NCI-H524 treated with DMSO at 0.1 percent for 48 hours (cell line): ENCODE results near the gene ARHGEF28.

Source experiments
- DNase-seq: peaks from one replicate; lab custom pipeline; 2025; lab: John Stamatoyannopoulos, UW

The ARHGEF28 gene

DNA sequence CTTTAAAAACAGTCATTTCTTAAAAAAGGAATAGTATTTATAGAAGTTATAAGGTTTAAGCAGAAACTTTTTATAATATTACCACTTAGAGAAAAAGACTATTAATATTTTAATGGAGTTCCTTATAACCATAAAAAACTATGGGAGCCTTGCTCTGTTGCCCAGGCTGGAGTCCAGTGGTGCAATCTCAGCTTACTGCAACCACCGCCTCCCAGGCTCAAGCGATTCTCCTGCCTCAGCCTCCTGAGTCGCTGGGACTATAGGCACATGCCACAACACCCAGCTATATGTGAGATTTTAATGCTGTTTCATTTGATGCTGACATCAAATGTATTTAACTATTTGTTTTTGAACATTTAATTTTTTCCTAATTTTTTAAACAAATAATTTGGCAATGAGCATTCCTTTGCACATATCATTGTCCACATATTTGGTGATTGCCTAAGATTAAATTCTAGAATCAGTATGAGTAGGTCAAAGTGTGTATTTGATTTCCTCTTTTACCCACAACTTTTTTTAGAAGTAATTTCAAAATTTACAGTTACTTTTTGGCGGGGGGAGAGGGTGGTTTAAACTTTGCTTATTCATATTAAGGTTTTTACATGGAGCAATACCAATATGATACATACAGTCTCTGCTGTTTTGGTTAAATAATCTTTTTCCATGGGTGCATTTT, 235.5 kb downstream of the ARHGEF28 start:
- DNase-seq = no peak

DNA sequence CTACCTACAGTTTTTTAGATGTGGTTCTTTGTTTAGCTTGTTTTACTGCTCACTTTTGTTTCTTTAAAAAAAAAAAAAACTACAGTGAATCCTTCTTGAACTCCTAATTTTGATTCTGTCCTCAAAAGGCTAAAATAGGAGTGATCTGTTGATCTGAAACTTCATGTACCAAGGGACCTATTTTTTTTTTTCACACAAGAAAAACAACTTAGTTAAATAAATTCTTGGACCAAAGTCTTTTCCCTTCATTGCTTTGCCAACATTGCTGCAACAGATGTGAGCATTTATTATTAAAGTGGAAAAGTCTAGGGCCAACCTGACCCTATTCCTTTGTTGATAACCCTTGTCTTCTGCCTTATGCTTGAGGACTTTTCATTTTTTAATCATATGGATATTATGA, 236.8 kb downstream of the ARHGEF28 start:
- DNase-seq = no peak

- no peak for DNase-seq
These were observed 237.9 kb downstream of the ARHGEF28 start for GRCh38 chr5:73863876-73864275.

DNA sequence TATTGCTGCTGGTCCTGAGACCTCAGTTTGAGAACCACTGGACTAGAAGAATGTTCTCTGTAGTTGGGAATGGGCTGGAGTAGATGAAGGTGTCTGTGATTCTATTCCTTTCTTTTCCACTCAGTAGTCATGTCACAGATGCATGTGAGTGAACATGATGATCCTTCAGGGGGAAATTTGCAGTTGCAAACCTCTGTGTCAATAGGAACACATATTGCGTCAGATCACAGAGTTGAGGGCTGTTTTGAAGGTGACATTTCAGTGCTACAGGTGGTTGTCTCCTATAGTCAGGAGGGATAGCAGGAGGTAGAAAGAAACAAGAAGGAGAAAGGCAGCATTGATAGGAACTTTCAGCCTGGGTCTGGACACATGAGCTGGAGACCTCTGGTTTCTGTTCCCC, 239.3 kb downstream of the ARHGEF28 start:
- no peak for DNase-seq

GRCh38 chr5:73867345-73868335, 241.6 kb downstream of the ARHGEF28 start:
- no peak for DNase-seq

DNA sequence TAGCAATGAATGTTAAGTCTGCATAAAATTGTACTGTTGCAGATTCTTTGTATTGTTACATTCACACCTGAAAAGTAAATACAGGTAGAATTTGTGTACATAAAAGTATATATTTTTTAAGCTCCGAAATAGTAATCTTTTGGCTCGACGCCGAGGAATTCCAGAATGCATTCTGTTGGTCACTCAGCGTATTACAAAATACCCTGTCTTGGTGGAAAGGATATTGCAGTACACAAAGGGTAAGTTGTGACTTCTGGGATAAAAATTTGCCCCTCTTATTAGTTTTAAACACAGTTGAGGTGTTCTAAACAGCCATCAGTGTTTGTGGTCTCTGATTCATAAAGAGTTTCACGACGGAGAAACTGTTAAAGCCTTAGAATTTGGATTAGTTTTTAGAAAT, 257.6 kb downstream of the ARHGEF28 start:
- no peak for DNase-seq

GRCh38 chr5:73887688-73888087, 261.7 kb downstream of the ARHGEF28 start:
- DNase-seq = no peak

DNA sequence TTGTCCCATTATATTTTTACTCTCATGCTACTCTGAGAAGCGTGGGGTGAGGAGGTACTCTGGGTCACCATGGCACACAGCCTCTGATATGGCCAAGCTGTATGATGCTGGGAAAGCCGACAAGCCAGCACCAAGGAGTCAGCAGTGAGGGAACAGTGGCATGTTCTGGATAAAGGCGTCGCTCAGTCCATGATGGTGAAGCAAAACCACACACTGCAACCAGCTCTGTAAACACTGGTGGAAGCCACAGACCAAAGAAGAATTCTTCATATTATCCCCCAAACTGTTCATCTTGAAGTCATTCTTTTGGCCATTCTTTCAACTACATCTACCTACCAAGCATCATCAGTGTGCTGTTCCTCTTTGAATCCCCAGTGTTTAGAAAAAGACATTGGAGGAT, 264.6 kb downstream of the ARHGEF28 start:
- DNase-seq = no peak

DNA sequence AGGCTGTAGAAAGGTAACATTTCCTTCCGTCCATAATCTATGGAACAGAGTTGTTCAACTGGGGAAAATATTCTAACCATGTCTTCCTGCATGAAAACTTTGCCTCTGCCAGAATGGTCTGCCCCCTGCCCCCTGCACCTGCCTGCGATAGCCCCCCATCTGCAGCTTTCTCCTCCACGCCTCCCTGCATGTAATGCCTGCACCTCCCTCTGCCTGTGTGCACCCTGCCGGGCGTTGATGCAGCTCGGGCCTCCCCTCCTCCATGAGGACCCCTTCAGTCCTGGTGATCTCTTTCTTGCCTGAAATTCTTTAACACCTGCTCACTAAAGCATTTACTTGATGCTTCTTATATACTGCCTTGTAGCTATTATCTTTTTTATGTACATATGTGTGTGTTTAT, 266.2 kb downstream of the ARHGEF28 start:
- no peak for DNase-seq

GRCh38 chr5:73892806-73893205, 266.8 kb downstream of the ARHGEF28 start:
- no peak for DNase-seq

- DNase-seq = no peak
These were observed 267.8 kb downstream of the ARHGEF28 start for GRCh38 chr5:73893813-73894212.

DNA sequence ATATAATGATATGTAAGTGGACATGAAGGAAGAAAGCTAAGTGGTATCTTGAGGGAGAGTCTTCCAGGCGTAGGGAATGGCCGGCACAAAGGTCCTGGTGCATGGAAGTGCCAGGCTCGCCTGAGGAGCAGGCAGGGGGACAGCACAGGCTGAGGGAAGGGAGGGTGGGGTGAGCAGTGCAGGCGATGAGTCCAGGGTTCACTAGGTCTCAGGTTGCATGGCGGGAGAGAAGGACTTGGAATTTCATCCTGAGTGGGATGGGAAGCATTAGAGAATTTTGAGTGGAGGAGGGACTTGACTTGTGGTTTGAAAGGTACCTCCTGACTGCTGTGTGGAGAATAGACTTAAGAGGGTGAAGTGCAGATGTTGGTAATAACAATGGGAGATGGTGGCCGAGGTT, 268.9 kb downstream of the ARHGEF28 start:
- no peak for DNase-seq

DNA sequence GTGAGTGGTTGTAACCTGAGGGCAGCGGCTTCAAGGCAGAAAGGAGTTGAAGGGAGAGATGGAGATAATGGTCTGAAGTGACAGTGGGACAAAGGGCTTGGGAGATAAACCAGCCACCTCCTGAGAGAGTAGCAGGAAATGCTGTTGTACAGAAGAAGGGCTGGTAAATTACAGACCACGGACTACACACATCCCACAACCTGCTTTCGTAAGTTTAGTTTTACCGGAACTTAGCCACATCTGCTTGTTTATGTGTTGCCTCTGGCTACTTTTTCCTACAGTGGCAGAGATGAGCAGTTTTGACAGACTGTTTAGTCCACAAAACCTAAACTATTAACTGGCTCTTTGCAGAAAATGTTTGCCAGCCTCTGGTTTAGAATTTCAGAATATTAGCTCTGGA, 269.5 kb downstream of the ARHGEF28 start:
- no peak for DNase-seq

- no peak for DNase-seq
These were observed 270.1 kb downstream of the ARHGEF28 start for GRCh38 chr5:73896097-73896496.

DNA sequence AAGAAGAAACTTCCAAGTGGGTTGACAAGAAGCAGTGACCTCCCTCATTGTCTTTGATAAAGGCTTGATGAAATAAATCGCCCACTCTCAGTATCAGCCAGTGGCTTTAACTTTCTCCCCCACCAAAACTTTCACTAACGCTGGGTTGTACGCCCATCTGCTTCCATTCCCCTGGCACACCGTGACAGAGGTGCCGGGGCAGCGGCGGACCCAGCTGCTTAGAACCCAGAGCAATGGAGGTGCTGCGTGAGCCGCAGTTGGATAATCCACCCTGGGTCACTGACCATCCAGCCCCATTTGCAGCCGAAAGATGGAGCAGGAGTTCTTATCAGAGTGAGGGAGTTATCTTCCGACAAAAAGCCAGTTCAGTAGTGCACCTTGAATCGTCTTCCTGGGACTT, 270.7 kb downstream of the ARHGEF28 start:
- DNase-seq = no peak

DNA sequence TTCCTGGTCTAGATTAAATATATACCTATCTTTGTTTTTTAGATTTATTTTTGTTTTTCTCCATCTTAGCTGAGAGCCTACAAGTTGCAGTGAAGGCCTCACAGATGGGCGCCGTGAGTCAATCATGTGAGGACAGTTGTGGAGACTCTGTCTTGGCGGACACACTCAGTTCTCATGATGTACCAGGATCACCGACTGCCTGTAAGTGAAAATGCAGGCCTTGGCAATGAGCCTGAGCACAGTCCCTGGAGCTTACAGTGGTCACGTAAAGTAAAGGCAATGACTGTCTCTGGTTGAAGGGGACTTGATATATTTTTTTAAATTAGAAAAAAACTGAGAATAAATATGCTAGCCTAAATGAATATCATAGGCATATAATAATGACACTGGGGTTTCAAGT, 271.9 kb downstream of the ARHGEF28 start:
- no peak for DNase-seq

- DNase-seq = no peak
These were observed 273.1 kb downstream of the ARHGEF28 start for GRCh38 chr5:73899055-73899454.

DNA sequence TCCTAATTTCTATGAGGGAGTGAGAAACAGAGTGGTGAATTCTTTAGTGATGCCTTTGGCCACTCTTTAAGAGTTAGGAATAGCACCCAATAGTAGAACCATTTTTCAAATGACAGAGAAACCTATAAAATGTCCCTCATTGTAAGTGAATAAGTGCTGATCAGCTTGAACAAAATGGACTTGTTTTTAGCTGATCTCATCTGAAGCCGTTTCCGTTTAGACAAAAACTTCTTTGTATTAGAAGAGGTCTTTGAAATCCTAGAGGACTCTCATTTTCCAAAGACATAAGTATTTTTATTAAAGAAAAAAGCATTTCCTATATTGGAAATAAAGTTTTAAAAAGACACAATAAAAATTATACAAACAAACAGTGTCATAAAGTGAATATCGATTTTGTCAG, 273.9 kb downstream of the ARHGEF28 start:
- no peak for DNase-seq

DNA sequence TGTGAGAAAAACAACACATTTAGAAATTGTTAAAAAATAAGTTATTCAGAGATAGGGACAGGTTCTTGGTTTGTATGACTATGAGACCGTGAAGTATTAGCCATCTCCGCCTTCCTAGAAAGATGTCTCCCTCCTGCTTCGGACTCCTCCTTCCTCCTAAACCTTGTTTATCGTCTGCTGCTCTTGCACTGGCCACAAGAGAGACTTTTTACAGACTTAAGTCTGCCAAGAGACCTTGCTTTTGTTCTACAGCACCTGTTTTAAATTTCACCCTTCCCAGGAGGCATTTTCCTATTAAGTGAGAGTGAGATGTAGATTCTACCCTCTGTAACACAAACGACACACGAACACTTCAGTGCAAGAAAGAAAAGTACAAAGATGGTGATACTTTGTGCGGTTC, 274.6 kb downstream of the ARHGEF28 start:
- no peak for DNase-seq

GRCh38 chr5:73901043-73901442, 275.0 kb downstream of the ARHGEF28 start:
- DNase-seq = no peak

GRCh38 chr5:73901455-73901854, 275.5 kb downstream of the ARHGEF28 start:
- no peak for DNase-seq

- DNase-seq = peak; percentile 74
These were observed 276.5 kb downstream of the ARHGEF28 start for GRCh38 chr5:73902327-73903051.

DNA sequence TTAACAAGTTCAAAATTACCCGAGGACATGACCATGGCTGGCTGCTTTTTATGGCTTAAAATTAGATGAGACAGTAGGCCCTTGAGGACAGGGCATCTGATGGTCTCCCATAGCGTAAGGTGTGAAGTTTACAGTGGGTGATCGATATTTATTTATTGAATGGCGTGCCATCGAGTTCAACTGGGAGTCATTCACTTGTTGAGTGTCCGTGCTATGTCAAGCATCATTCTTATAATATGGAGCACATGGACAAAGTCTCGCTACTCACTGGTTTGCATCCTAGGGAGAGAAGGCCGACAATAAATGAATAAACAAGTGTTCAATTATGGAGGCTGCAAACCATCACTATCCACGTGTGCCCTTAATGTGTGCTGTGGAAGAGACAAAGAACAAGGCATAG, 277.2 kb downstream of the ARHGEF28 start:
- DNase-seq = no peak
